Stomach (tissue), 9 donors: ENCODE results near the gene CREB5. TPM values are rescaled to one million over a fixed set of nuclear protein-coding genes. Genes with fewer than 3 reads are reported as not detected.

Source experiments
- DNase-seq, 2 donors: peaks; one replicate each; pipeline versions ENCODE4 v3.0.0 to v3.0.0-alpha.2; 2013 to 2019
- H3K27ac ChIP-seq, 5 donors: fragments of 200-600 bp in 4 of 5; sonication (generic) in 4 of 5; one replicate each; pipeline ENCODE4 v1.5.1; 2013 to 2019; ENCODE audit warnings: mild to moderate bottlenecking in 1 of 5, moderate library complexity in 1 of 5
- H3K27me3 ChIP-seq, 3 donors: fragments of 200-600 bp; sonication (generic); one replicate each; pipeline ENCODE4 v1.5.1; 2017 to 2019; ENCODE audit warnings: mixed run types in 1 of 3
- H3K36me3 ChIP-seq, 4 donors: fragments of 200-600 bp; sonication (generic); 1 replicate in 3 of 4; 2 replicates in 1 of 4; pipeline ENCODE4 v1.5.1; 2016 to 2019
- H3K4me1 ChIP-seq, 4 donors: fragments of 200-600 bp; sonication (generic); one replicate each; pipeline ENCODE4 v1.5.1; 2016 to 2019
- H3K4me3 ChIP-seq, 4 donors: fragments of 200-600 bp; sonication (generic) in 3 of 4; one replicate each; pipeline ENCODE4 v1.5.1; 2016 to 2019; ENCODE audit warnings: mild to moderate bottlenecking in 1 of 4
- H3K9me3 ChIP-seq, 4 donors: fragments of 200-600 bp; sonication (generic); one replicate each; pipeline ENCODE4 v1.5.1; 2016 to 2019
- CTCF ChIP-seq, 7 experiments: fragments of 450-650 bp in 4 of 7; fragments of 200-600 bp in 3 of 7; sonication (generic) in 3 of 7; IDR thresholded peaks; one replicate each; pipeline ENCODE4 v1.5.1; 2016 to 2019; ENCODE audit warnings: antibody characterized with exemption in 7 of 7, control low read depth in 2 of 7, mild to moderate bottlenecking in 1 of 7
- EP300 ChIP-seq: sonication (generic); formaldehyde crosslinking; IDR thresholded peaks from one replicate; pipeline ENCODE4 v1.6.1; 2017; ENCODE audit warnings: antibody characterized with exemption
- POLR2A ChIP-seq, 4 donors: fragments of 450-650 bp; IDR thresholded peaks; one replicate each; pipeline ENCODE4 v1.6.1; 2016; ENCODE audit warnings: antibody characterized with exemption in 4 of 4, control low read depth in 2 of 4, mild to moderate bottlenecking in 1 of 4, moderate library complexity in 1 of 4
- POLR2AphosphoS5 ChIP-seq, 3 donors: sonication (generic); formaldehyde crosslinking; IDR thresholded peaks; one replicate each; pipeline ENCODE4 v1.6.1; 2016; ENCODE audit warnings: antibody characterized with exemption in 3 of 3
- WGBS, 5 donors: extraction: QIAGEN DNeasy Blood & Tissue Kit in 3 of 5; methylation state at CpG; one replicate each; pipeline versions ENCODE4 v1.1.5 to v1.1.7; 2013 to 2018; 5-methylcytosine and 5-hydroxymethylcytosine counted together
- intact Hi-C: fragments of 100-400 bp; cut with DNase I; formaldehyde crosslinking; loops from one replicate; pipeline ENCODE4 v1.15.1; 2023; ENCODE audit warnings: low total_unique reads
- polyA plus RNA-seq, 3 donors: library from polyadenylated mRNA; stranded (reverse); fragments of 200-250 nt; gene quantifications; one replicate each; pipeline ENCODE4 v1.2.3, GENCODE V29; 2013
- total RNA-seq, 5 donors: library from RNA; depleted of rRNA; stranded (reverse); fragments of >200 nt; gene quantifications; one replicate each; pipeline versions ENCODE4 v1.1.0 to v1.2.3, GENCODE V29; 2014 to 2016
- donor health status: healthy with polysubstance abuse.
- donor health status: Bipolar disorder and iron deficiency.
- donor health status: healthy.

CREB5 gene
- total and polyA plus RNA-seq, 8 donors = 0.68 to 30.3 (median 1.5) TPM; not detected in 1

- Histone ChIP-seq H3K36me3 (no peaks in the 10 kb centered on the region), H3K9me3 (no peaks in the 10 kb centered on the region), H3K4me3 (no peak overlapping the region), H3K4me1 (no peaks in the 10 kb centered on the region), H3K27ac (no peak overlapping the region), H3K27me3 (no peaks in the 10 kb centered on the region)
- 49 to 87% (median 76%) methylated on average over 3 of the region's 3 CpGs for WGBS, 5 donors
- TF ChIP-seq CTCF (IDR thresholded peaks at IDR 0.05) = no peak
- TF ChIP-seq POLR2AphosphoS5 (IDR thresholded peaks at IDR 0.05) = no peak
- no peak for TF ChIP-seq EP300
- no peak for TF ChIP-seq POLR2A (IDR thresholded peaks at IDR 0.05)
- DNase-seq = no peak
- intact Hi-C loops = no loop called here
These were observed 180.5 kb downstream of the CREB5 start for GRCh38 chr7:28592861-28593260.

- no peak overlapping the region for H3K27ac ChIP-seq
- WGBS, 5 donors = 82 to 94% (median 93%) methylated on average over 4 of the region's 4 CpGs
- H3K36me3 ChIP-seq = no peaks in the 10 kb centered on the region
- H3K4me1 ChIP-seq = no peaks in the 10 kb centered on the region
- intact Hi-C loops = no loop called here
- no peak for TF ChIP-seq CTCF (IDR thresholded peaks at IDR 0.05)
- no peak for TF ChIP-seq EP300
- TF ChIP-seq POLR2A (IDR thresholded peaks at IDR 0.05) = no peak
- no peak for TF ChIP-seq POLR2AphosphoS5 (IDR thresholded peaks at IDR 0.05)
- H3K4me3 ChIP-seq = no peak overlapping the region
- H3K9me3 ChIP-seq = no peaks in the 10 kb centered on the region
- no peak for DNase-seq
- no peaks in the 10 kb centered on the region for H3K27me3 ChIP-seq
These were observed 182.8 kb downstream of the CREB5 start for GRCh38 chr7:28595076-28595475.

- intact Hi-C loops = no loop called here
- no peaks in the 10 kb centered on the region for H3K27me3 ChIP-seq
- no peak overlapping the region for H3K4me3 ChIP-seq
- H3K27ac ChIP-seq = no peak overlapping the region
- no peaks in the 10 kb centered on the region for H3K36me3 ChIP-seq
- 86 to 100% (median 90%) methylated on average over 3 of the region's 3 CpGs for WGBS, 5 donors
- H3K9me3 ChIP-seq = no peaks in the 10 kb centered on the region
- no peak for TF ChIP-seq EP300
- TF ChIP-seq POLR2AphosphoS5 (IDR thresholded peaks at IDR 0.05) = no peak
- TF ChIP-seq CTCF (IDR thresholded peaks at IDR 0.05) = no peak
- TF ChIP-seq POLR2A (IDR thresholded peaks at IDR 0.05) = no peak
- H3K4me1 ChIP-seq = no peaks in the 10 kb centered on the region
- DNase-seq = no peak
These were observed 183.5 kb downstream of the CREB5 start for GRCh38 chr7:28595801-28596200.

- Histone ChIP-seq H3K9me3 (no peaks in the 10 kb centered on the region), H3K27ac (no peak overlapping the region), H3K27me3 (no peaks in the 10 kb centered on the region), H3K4me1 (no peaks in the 10 kb centered on the region), H3K36me3 (no peaks in the 10 kb centered on the region), H3K4me3 (no peak overlapping the region)
- TF ChIP-seq POLR2A (IDR thresholded peaks at IDR 0.05) = no peak
- no peak for TF ChIP-seq CTCF (IDR thresholded peaks at IDR 0.05)
- no peak for TF ChIP-seq POLR2AphosphoS5 (IDR thresholded peaks at IDR 0.05)
- no peak for TF ChIP-seq EP300
- intact Hi-C loops = no loop called here
- WGBS, 5 donors = 82 to 89% (median 86%) methylated on average over 2 of the region's 2 CpGs
- DNase-seq = no peak
These were observed 184.1 kb downstream of the CREB5 start for GRCh38 chr7:28596245-28596935.
